B cell (primary cell): ENCODE measurements around the gene CASK.

Experiments
- EZH2 ChIP-seq: IDR thresholded peaks from 2 replicates; pipeline ENCODE4 v1.6.1; 2012; ENCODE audit warnings: borderline replicate concordance, low read depth, mild to moderate bottlenecking, moderate library complexity, low read length; ENCODE audit not compliant: insufficient read depth, poor library complexity, severe bottlenecking
- TF ChIP-seq, protein P1 (sequence below): fragments of 200-600 bp; IDR thresholded peaks from one replicate; pipeline ENCODE4 v1.8.0; 2022; ENCODE audit warnings: antibody characterized with exemption, mild to moderate bottlenecking

GRCh38 chrX:41514179-41514578 lies 409.2 kb downstream of the CASK start:
- TF ChIP-seq, protein P1, sequence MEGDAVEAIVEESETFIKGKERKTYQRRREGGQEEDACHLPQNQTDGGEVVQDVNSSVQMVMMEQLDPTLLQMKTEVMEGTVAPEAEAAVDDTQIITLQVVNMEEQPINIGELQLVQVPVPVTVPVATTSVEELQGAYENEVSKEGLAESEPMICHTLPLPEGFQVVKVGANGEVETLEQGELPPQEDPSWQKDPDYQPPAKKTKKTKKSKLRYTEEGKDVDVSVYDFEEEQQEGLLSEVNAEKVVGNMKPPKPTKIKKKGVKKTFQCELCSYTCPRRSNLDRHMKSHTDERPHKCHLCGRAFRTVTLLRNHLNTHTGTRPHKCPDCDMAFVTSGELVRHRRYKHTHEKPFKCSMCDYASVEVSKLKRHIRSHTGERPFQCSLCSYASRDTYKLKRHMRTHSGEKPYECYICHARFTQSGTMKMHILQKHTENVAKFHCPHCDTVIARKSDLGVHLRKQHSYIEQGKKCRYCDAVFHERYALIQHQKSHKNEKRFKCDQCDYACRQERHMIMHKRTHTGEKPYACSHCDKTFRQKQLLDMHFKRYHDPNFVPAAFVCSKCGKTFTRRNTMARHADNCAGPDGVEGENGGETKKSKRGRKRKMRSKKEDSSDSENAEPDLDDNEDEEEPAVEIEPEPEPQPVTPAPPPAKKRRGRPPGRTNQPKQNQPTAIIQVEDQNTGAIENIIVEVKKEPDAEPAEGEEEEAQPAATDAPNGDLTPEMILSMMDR: no peak
- no peak for TF ChIP-seq EZH2
